Tibial nerve (tissue), 4 donors: ENCODE data around the gene C2orf78. TPM values are rescaled to one million over a fixed set of nuclear protein-coding genes. Genes with fewer than 3 reads are reported as not detected.

Source experiments
- DNase-seq, 2 donors: peaks; one replicate each; pipeline ENCODE4 v3.0.0-alpha.2; 2019; ENCODE audit warnings: low spot score in 2 of 2
- H3K27ac ChIP-seq, 4 donors: fragments of 200-600 bp; sonication (generic) in 3 of 4; one replicate each; pipeline ENCODE4 v1.5.1; 2017 to 2019; ENCODE audit warnings: mild to moderate bottlenecking in 1 of 4
- H3K27me3 ChIP-seq, 2 donors: fragments of 200-600 bp; sonication (generic) in 1 of 2; one replicate each; pipeline versions ENCODE4 v1.5.1 to v1.6.0; 2017 to 2019
- H3K36me3 ChIP-seq, 3 donors: fragments of 200-600 bp; sonication (generic); one replicate each; pipeline ENCODE4 v1.5.1; 2018 to 2019
- H3K4me1 ChIP-seq, 4 donors: fragments of 200-600 bp; sonication (generic) in 3 of 4; one replicate each; pipeline ENCODE4 v1.5.1; 2017 to 2019
- H3K4me3 ChIP-seq, 4 donors: fragments of 200-600 bp; sonication (generic) in 3 of 4; one replicate each; pipeline ENCODE4 v1.5.1; 2017 to 2019; ENCODE audit warnings: mild to moderate bottlenecking in 1 of 4, moderate library complexity in 1 of 4
- H3K9me3 ChIP-seq, 4 donors: fragments of 200-600 bp; sonication (generic) in 3 of 4; one replicate each; pipeline ENCODE4 v1.5.1; 2017 to 2019
- CTCF ChIP-seq, 5 experiments: fragments of 200-600 bp in 3 of 5; fragments of 450-650 bp in 2 of 5; sonication (generic) in 3 of 5; IDR thresholded peaks; one replicate each; pipeline ENCODE4 v1.5.1; 2016 to 2019; ENCODE audit warnings: antibody characterized with exemption in 5 of 5, mild to moderate bottlenecking in 3 of 5, moderate library complexity in 2 of 5
- EP300 ChIP-seq, 2 donors: sonication (generic); formaldehyde crosslinking; IDR thresholded peaks; one replicate each; pipeline ENCODE4 v1.6.1; 2017; ENCODE audit warnings: antibody characterized with exemption in 2 of 2, mild to moderate bottlenecking in 1 of 2
- POLR2A ChIP-seq, 2 donors: fragments of 450-650 bp; IDR thresholded peaks; one replicate each; pipeline ENCODE4 v1.6.1; 2017; ENCODE audit warnings: antibody characterized with exemption in 2 of 2, mild to moderate bottlenecking in 2 of 2, moderate library complexity in 2 of 2
- WGBS, 2 donors: methylation state at CpG; one replicate each; pipeline ENCODE4 v1.1.5; 2018; 5-methylcytosine and 5-hydroxymethylcytosine counted together
- total RNA-seq, 4 donors: library from RNA; depleted of rRNA; stranded (reverse); fragments of >200 nt; gene quantifications; one replicate each; pipeline ENCODE4 v1.1.0, GENCODE V29; 2016

The C2orf78 gene
- total RNA-seq, 4 donors from 2014 or later: not detected

- TF ChIP-seq EP300 (IDR thresholded peaks at IDR 0.05) (no peak), POLR2A (IDR thresholded peaks at IDR 0.05) (no peak), CTCF (IDR thresholded peaks at IDR 0.05) (no peak)
- H3K4me3 ChIP-seq: no peak overlapping the region
- H3K27me3 ChIP-seq: no peaks in the 10 kb centered on the region
- H3K9me3 ChIP-seq: no peaks in the 10 kb centered on the region
- WGBS, 2 donors: 50 to 57% methylated on average over 2 of the region's 2 CpGs
- DNase-seq: no peak
- H3K4me1 ChIP-seq: peaks cover 0 to 8% (median 0%) of the 10 kb centered on the region in 4 donors
- peaks cover 2 to 64% (median 5%) of the 10 kb centered on the region in 3 donors for H3K36me3 ChIP-seq
- H3K27ac ChIP-seq: no peak overlapping the region
Observed at GRCh38 chr2:73844087-73844486, 60.1 kb downstream of the C2orf78 start.

DNA sequence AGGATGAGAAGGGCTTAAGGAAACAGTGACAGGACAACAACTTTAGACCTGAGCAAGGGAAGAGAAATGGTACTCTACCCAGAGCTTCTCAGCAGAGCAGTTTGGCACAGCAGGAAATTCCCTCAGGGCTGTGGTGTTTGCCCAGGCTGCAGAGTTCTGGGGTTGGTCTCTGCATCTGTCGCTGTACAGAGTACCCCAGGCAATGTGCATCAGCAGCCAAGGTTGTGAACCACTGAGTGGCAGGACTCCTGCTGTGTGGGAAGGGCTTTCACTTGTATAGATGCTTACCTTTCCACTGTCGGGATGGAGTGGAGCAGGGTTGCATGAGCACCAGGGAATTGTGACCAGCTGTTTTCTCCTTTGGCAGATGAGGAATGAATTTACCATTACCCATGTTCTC, 66.0 kb downstream of the C2orf78 start:
- 72 to 75% methylated on average over 2 of the region's 2 CpGs for WGBS, 2 donors
- Histone ChIP-seq H3K4me1 (no peaks in the 10 kb centered on the region), H3K9me3 (no peaks in the 10 kb centered on the region), H3K4me3 (no peak overlapping the region), H3K36me3 (peaks cover 2 to 100% (median 13%) of the 10 kb centered on the region in 3 donors), H3K27ac (no peak overlapping the region), H3K27me3 (no peaks in the 10 kb centered on the region)
- DNase-seq: no peak
- no peak for TF ChIP-seq EP300 (IDR thresholded peaks at IDR 0.05)
- no peak for TF ChIP-seq POLR2A (IDR thresholded peaks at IDR 0.05)
- TF ChIP-seq CTCF (IDR thresholded peaks at IDR 0.05): no peak

- no peaks in the 10 kb centered on the region for H3K27me3 ChIP-seq
- no peaks in the 10 kb centered on the region for H3K9me3 ChIP-seq
- H3K4me1 ChIP-seq: no peaks in the 10 kb centered on the region
- TF ChIP-seq CTCF (IDR thresholded peaks at IDR 0.05) (no peak), POLR2A (IDR thresholded peaks at IDR 0.05) (no peak), EP300 (IDR thresholded peaks at IDR 0.05) (no peak)
- H3K36me3 ChIP-seq: peaks cover 2 to 100% (median 14%) of the 10 kb centered on the region in 3 donors
- H3K27ac ChIP-seq: no peak overlapping the region
- DNase-seq: no peak
- 77 to 82% methylated on average over 3 of the region's 3 CpGs for WGBS, 2 donors
- H3K4me3 ChIP-seq: no peak overlapping the region
Observed at GRCh38 chr2:73851274-73851673, 67.3 kb downstream of the C2orf78 start.

GRCh38 chr2:73852020-73852419, 68.0 kb downstream of the C2orf78 start:
- H3K4me3 ChIP-seq: no peak overlapping the region
- H3K9me3 ChIP-seq: no peaks in the 10 kb centered on the region
- peaks cover 2 to 100% (median 14%) of the 10 kb centered on the region in 3 donors for H3K36me3 ChIP-seq
- H3K4me1 ChIP-seq: no peaks in the 10 kb centered on the region
- no peaks in the 10 kb centered on the region for H3K27me3 ChIP-seq
- no peak for TF ChIP-seq POLR2A (IDR thresholded peaks at IDR 0.05)
- TF ChIP-seq CTCF (IDR thresholded peaks at IDR 0.05): no peak
- no peak for TF ChIP-seq EP300 (IDR thresholded peaks at IDR 0.05)
- no peak overlapping the region for H3K27ac ChIP-seq
- no peak for DNase-seq

DNA sequence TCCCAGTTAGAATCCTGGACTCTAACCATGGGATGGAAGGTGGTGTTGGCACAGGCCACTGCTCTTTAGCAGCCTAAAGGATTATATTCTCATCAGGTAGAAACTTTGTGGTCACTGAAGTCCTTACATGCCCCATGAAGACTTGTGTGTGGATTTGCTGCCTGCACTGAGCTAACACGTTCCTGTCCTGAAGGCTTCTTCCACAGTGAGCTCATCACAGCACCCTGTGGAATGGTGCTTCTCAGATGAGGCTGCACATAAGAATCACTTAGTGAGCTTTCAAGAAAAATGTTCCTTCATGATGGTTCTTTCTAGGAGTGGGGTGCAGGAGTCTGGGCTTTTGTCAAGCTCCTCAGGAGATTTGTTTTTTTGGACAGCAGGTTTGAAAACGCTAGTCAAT, 71.5 kb downstream of the C2orf78 start:
- no peaks in the 10 kb centered on the region for H3K27me3 ChIP-seq
- H3K4me3 ChIP-seq: no peak overlapping the region
- no peak for DNase-seq
- no peaks in the 10 kb centered on the region for H3K9me3 ChIP-seq
- H3K36me3 ChIP-seq: peaks cover 0 to 95% (median 17%) of the 10 kb centered on the region in 3 donors
- WGBS, 2 donors: 91 to 94% methylated on average over 2 of the region's 2 CpGs
- TF ChIP-seq POLR2A (IDR thresholded peaks at IDR 0.05): no peak
- TF ChIP-seq CTCF (IDR thresholded peaks at IDR 0.05): no peak
- no peak for TF ChIP-seq EP300 (IDR thresholded peaks at IDR 0.05)
- H3K27ac ChIP-seq: no peak overlapping the region
- H3K4me1 ChIP-seq: no peaks in the 10 kb centered on the region
